ENCODE measurements around the gene ZNF761. TPM values are rescaled to one million over a fixed set of nuclear protein-coding genes. Genes with fewer than 3 reads are reported as not detected.

The ZNF761 gene
- total RNA-seq, 1 experiment from 2014 or later: 12.6 TPM

Other genes with a start within 250 kb of the ZNF761 start
- 2.9 and 5.2 TPM in 2 replicates for gene ZNF665, start 238.6 kb upstream of the ZNF761 start, total RNA-seq (2014; rRNA removed; shearing (Covaris generic))
- gene ZNF677, start 177.1 kb upstream of the ZNF761 start, total RNA-seq (2014; rRNA removed; shearing (Covaris generic)): not detected in 2 replicates
- gene VN1R2, start 173.7 kb upstream of the ZNF761 start, total RNA-seq (2014; rRNA removed; shearing (Covaris generic)): not detected in 2 replicates
- not detected in 2 replicates for gene VN1R4, start 164.3 kb upstream of the ZNF761 start, total RNA-seq (2014; rRNA removed; shearing (Covaris generic))
- gene ZNF845, start 98.2 kb upstream of the ZNF761 start, total RNA-seq (2014; rRNA removed; shearing (Covaris generic)): 6.8 and 7.9 TPM in 2 replicates
- gene ZNF525, start 66.3 kb upstream of the ZNF761 start, total RNA-seq (2014; rRNA removed; shearing (Covaris generic)): 1.5 and 1.6 TPM in 2 replicates
- 5.3 and 6.7 TPM in 2 replicates for gene ZNF765, start 36.8 kb upstream of the ZNF761 start, total RNA-seq (2014; rRNA removed; shearing (Covaris generic))
- 3.0 and 3.4 TPM in 2 replicates for gene ZNF813, start 35.7 kb downstream of the ZNF761 start, total RNA-seq (2014; rRNA removed; shearing (Covaris generic))
- 4.0 and 6.6 TPM in 2 replicates for gene ZNF331, start 106.2 kb downstream of the ZNF761 start, total RNA-seq (2014; rRNA removed; shearing (Covaris generic))
- gene DPRX, start 200.0 kb downstream of the ZNF761 start, total RNA-seq (2014; rRNA removed; shearing (Covaris generic)): not detected in 2 replicates

All from H4 (cell line).